BE2C (cell line): ENCODE data around the gene HDGFL2.
A peak's percentile ranks its signal among the peaks of the same experiment; 100 is the strongest.

Experiments used
- DNase-seq: peaks from one replicate; pipeline ENCODE4 v3.0.0-alpha.2; 2020
- H3K27me3 ChIP-seq: fragments of 250-450 bp; sonication (Bioruptor Pico); 2 replicates; pipeline ENCODE4 v1.5.1; 2020; ENCODE audit warnings: mild to moderate bottlenecking
- H3K36me3 ChIP-seq: fragments of 250-450 bp; sonication (Bioruptor Pico); 2 replicates; pipeline ENCODE4 v1.5.1; 2020; ENCODE audit warnings: mild to moderate bottlenecking
- H3K4me1 ChIP-seq: fragments of 250-450 bp; sonication (Bioruptor Pico); 2 replicates; pipeline ENCODE4 v1.5.1; 2020
- H3K4me3 ChIP-seq: 2 replicates; pipeline ENCODE4 v1.5.1; 2011; ENCODE audit warnings: low read depth, low read length
- H3K9me3 ChIP-seq: fragments of 250-450 bp; sonication (Bioruptor Pico); 2 replicates; pipeline ENCODE4 v1.5.1; 2020
- CTCF ChIP-seq: IDR thresholded peaks from 2 replicates; pipeline ENCODE4 v1.5.1; 2012; ENCODE audit warnings: mild to moderate bottlenecking, low read depth, low read length

The HDGFL2 gene

GRCh38 chr19:4454747-4455718 lies 17.1 kb upstream of the HDGFL2 start:
- peaks cover 15% of the 10 kb centered on the region for H3K36me3 ChIP-seq
- TF ChIP-seq CTCF = no peak
- peaks cover 4% of the 10 kb centered on the region; the same call in 1 of the 2 replicates for H3K4me1 ChIP-seq
- no peaks in the 10 kb centered on the region for H3K27me3 ChIP-seq
- H3K4me3 ChIP-seq = no peak overlapping the region
- no peak for DNase-seq
- H3K9me3 ChIP-seq = no peaks in the 10 kb centered on the region

GRCh38 chr19:4455719-4456475 lies 16.2 kb upstream of the HDGFL2 start:
- Histone ChIP-seq H3K9me3 (no peaks in the 10 kb centered on the region), H3K4me1 (peaks cover 4% of the 10 kb centered on the region; the same call in 1 of the 2 replicates), H3K36me3 (peaks cover 15% of the 10 kb centered on the region), H3K4me3 (peak overlapping the region; percentile 78), H3K27me3 (no peaks in the 10 kb centered on the region)
- no peak for TF ChIP-seq CTCF
- DNase-seq = peak; percentile 48

GRCh38 chr19:4456476-4456842 lies 15.6 kb upstream of the HDGFL2 start:
- peaks cover 4% of the 10 kb centered on the region; the same call in 1 of the 2 replicates for H3K4me1 ChIP-seq
- H3K9me3 ChIP-seq = no peaks in the 10 kb centered on the region
- no peak for TF ChIP-seq CTCF
- DNase-seq = peak; percentile 47
- peaks cover 12% of the 10 kb centered on the region for H3K36me3 ChIP-seq
- no peaks in the 10 kb centered on the region for H3K27me3 ChIP-seq
- H3K4me3 ChIP-seq = peak overlapping the region; percentile 78

GRCh38 chr19:4456843-4457653 lies 15.0 kb upstream of the HDGFL2 start:
- Histone ChIP-seq H3K4me1 (peaks cover 4% of the 10 kb centered on the region; the same call in 1 of the 2 replicates), H3K27me3 (no peaks in the 10 kb centered on the region)
- DNase-seq = peak; percentile 80

More at GRCh38 chr19:4456843-4457653, 15.0 kb upstream of the HDGFL2 start:
- H3K36me3 ChIP-seq = peaks cover 11% of the 10 kb centered on the region
- H3K9me3 ChIP-seq = no peaks in the 10 kb centered on the region
- peak overlapping the region; percentile 78 for H3K4me3 ChIP-seq
- TF ChIP-seq CTCF = no peak
